ENCODE measurements around the gene GH1. TPM values are rescaled to one million over a fixed set of nuclear protein-coding genes. Genes with fewer than 3 reads are reported as not detected.

Gene GH1
- total and polyA plus RNA-seq, 4 donors = not detected

- WGBS = 86% methylated on average over 7 of the region's 7 CpGs
These were observed 41.8 kb upstream of the GH1 start for GRCh38 chr17:63960430-63960829.

More at GRCh38 chr17:63960430-63960829, 41.8 kb upstream of the GH1 start:
- no peak for DNase-seq (ENCODE audit: low spot score)
- Histone ChIP-seq H3K9ac (ENCODE audit: low read depth in 1 of 2, low read length in 2 of 2) (no peak overlapping the region), H3K9me3 (ENCODE audit: control insufficient read depth in 4 of 4, low read length in 3 of 4) (no peaks in the 10 kb centered on the region), H3K27ac (ENCODE audit: low read depth in 1 of 2, low read length in 2 of 2) (no peak overlapping the region), H3K36me3 (ENCODE audit: control insufficient read depth in 4 of 4, insufficient read depth in 3 of 4, low read depth in 1 of 4, low read length in 3 of 4) (no peaks in the 10 kb centered on the region), H3K4me3 (ENCODE audit: low read depth in 1 of 3, low read length in 3 of 3) (no peak overlapping the region), H3K27me3 (ENCODE audit: control insufficient read depth in 4 of 4, insufficient read depth in 4 of 4, low read length in 3 of 4) (no peaks in the 10 kb centered on the region), H3K4me1 (ENCODE audit: control insufficient read depth in 4 of 4, insufficient read depth in 4 of 4, low read length in 3 of 4) (peaks cover 2 to 5% (median 4%) of the 10 kb centered on the region in 4 donors)
- TF ChIP-seq HNF4A (conservative IDR thresholded peaks at IDR 0.05) = no peak
- TF ChIP-seq ATF3 (IDR thresholded peaks at IDR 0.05) = no peak
- no peak for TF ChIP-seq SP1 (IDR thresholded peaks at IDR 0.05)
- TF ChIP-seq CTCF (IDR thresholded peaks at IDR 0.05; ENCODE audit: low read depth, low read length, missing input control) = no peak
- TF ChIP-seq YY1 (IDR thresholded peaks at IDR 0.05) = no peak
- no peak for TF ChIP-seq FOXA2 (IDR thresholded peaks at IDR 0.05)
- no peak for TF ChIP-seq ZBTB33 (IDR thresholded peaks at IDR 0.05)
- TF ChIP-seq JUND (IDR thresholded peaks at IDR 0.05) = no peak
- no peak for TF ChIP-seq FOXA1 (IDR thresholded peaks at IDR 0.05)
- no peak for TF ChIP-seq TAF1 (conservative IDR thresholded peaks at IDR 0.05)
- no peak for TF ChIP-seq EGR1 (IDR thresholded peaks at IDR 0.05; ENCODE audit: low read depth in 2 of 2)
- TF ChIP-seq RAD21 (IDR thresholded peaks at IDR 0.05) = no peak
- TF ChIP-seq REST (IDR thresholded peaks at IDR 0.05) = no peak
- TF ChIP-seq HNF4G (IDR thresholded peaks at IDR 0.05) = no peak
- no peak for TF ChIP-seq MAX (IDR thresholded peaks at IDR 0.05)
- no peak for TF ChIP-seq RXRA (IDR thresholded peaks at IDR 0.05)
- no peak for TF ChIP-seq GABPA (IDR thresholded peaks at IDR 0.05 in 1 of 2, conservative IDR thresholded peaks at IDR 0.05 in 1 of 2)
- TF ChIP-seq NR2F2 (IDR thresholded peaks at IDR 0.05) = no peak
